GM23248 (cell line): ENCODE results near the gene HAUS8. TPM values are rescaled to one million over a fixed set of nuclear protein-coding genes. Genes with fewer than 3 reads are reported as not detected.

ENCODE experiments used
- DNase-seq: peaks from one replicate; pipeline ENCODE4 v3.0.0-alpha.2; 2015
- H2AFZ ChIP-seq: fragments of 200-600 bp; sonication (generic); 2 replicates; pipeline ENCODE4 v1.6.1; 2016; ENCODE audit warnings: antibody characterized with exemption
- H3F3A ChIP-seq: fragments of 200-600 bp; sonication (generic); 2 replicates; pipeline ENCODE4 v1.6.1; 2016; ENCODE audit warnings: mild to moderate bottlenecking, antibody characterized with exemption, mixed run types; ENCODE audit not compliant: insufficient read depth
- H3K27ac ChIP-seq: fragments of 200-600 bp; sonication (generic); 2 replicates; pipeline ENCODE4 v1.5.1; 2016; ENCODE audit warnings: mild to moderate bottlenecking
- H3K27me3 ChIP-seq: fragments of 200-600 bp; sonication (generic); replicated peaks from 2 replicates; pipeline ENCODE4 v1.6.1; 2016; ENCODE audit warnings: mild to moderate bottlenecking; ENCODE audit not compliant: insufficient read depth
- H3K36me3 ChIP-seq: fragments of 200-600 bp; sonication (generic); 2 replicates; pipeline ENCODE4 v1.6.1; 2016; ENCODE audit warnings: low read depth, mild to moderate bottlenecking
- H3K4me1 ChIP-seq: fragments of 200-600 bp; sonication (generic); 2 replicates; pipeline ENCODE4 v1.6.1; 2016; ENCODE audit warnings: mild to moderate bottlenecking; ENCODE audit not compliant: insufficient read depth
- H3K4me2 ChIP-seq: fragments of 200-600 bp; sonication (generic); one replicate; pipeline ENCODE4 v1.6.1; 2016; ENCODE audit warnings: mild to moderate bottlenecking; ENCODE audit not compliant: unreplicated experiment
- H3K4me3 ChIP-seq: fragments of 200-600 bp; sonication (generic); 2 replicates; pipeline ENCODE4 v1.5.1; 2016; ENCODE audit warnings: mild to moderate bottlenecking
- H3K79me2 ChIP-seq: fragments of 200-600 bp; sonication (generic); 2 replicates; pipeline ENCODE4 v1.6.1; 2016; ENCODE audit warnings: mild to moderate bottlenecking; ENCODE audit not compliant: insufficient read depth
- H3K9ac ChIP-seq: fragments of 200-600 bp; sonication (generic); 2 replicates; pipeline ENCODE4 v1.6.1; 2016; ENCODE audit warnings: mild to moderate bottlenecking
- H3K9me2 ChIP-seq: fragments of 200-600 bp; sonication (generic); 2 replicates; pipeline ENCODE4 v1.6.1; 2016; ENCODE audit warnings: mixed run types, mild to moderate bottlenecking, moderate library complexity; ENCODE audit not compliant: insufficient read depth
- H3K9me3 ChIP-seq: fragments of 200-600 bp; sonication (generic); one replicate; pipeline ENCODE4 v1.6.1; 2017; ENCODE audit warnings: low read depth
- H4K20me1 ChIP-seq: fragments of 200-600 bp; sonication (generic); 2 replicates; pipeline ENCODE4 v1.6.0; 2016; ENCODE audit not compliant: insufficient read depth
- EZH2 ChIP-seq: fragments of 200-600 bp; sonication (generic); IDR thresholded peaks from 2 replicates; pipeline ENCODE4 v1.6.1; 2018; ENCODE audit warnings: antibody characterized with exemption, mild to moderate bottlenecking; ENCODE audit not compliant: insufficient read depth, poor library complexity, severe bottlenecking
- EZH2phosphoT487 ChIP-seq: fragments of 200-600 bp; sonication (generic); IDR thresholded peaks from 2 replicates; pipeline ENCODE4 v1.6.1; 2018; ENCODE audit warnings: antibody characterized with exemption, moderate library complexity, mild to moderate bottlenecking, low read depth; ENCODE audit not compliant: insufficient read depth
- WGBS, 2 experiments: methylation state at CpG; one replicate each; pipeline ENCODE4 v1.1.6; 2015 to 2017; ENCODE audit warnings: low lambda C conversion rate in 2 of 2, low coverage in 1 of 2; ENCODE audit errors: missing lambda C conversion rate in 2 of 2; 5-methylcytosine and 5-hydroxymethylcytosine counted together
- in situ Hi-C: fragments of 300-500 bp; cut with MboI; formaldehyde crosslinking; loops from 2 replicates; pipeline ENCODE4 v1.15.0; 2020
- polyA plus RNA-seq: library from polyadenylated mRNA; unstranded; fragments of >200 nt; fragmentation: Nextera tagmentation; extraction: Ambion mirVana; gene quantifications from 2 replicates; pipeline ENCODE4 v1.2.1, GENCODE V29; 2016
- total RNA-seq: library from RNA; depleted of rRNA; stranded (reverse); fragments of >200 nt; shearing (Covaris generic); gene quantifications from 2 replicates; pipeline ENCODE4 v1.2.3, GENCODE V29; 2014

Gene HAUS8
- total and polyA plus RNA-seq, 2 experiments from 2014 or later: 3.4 to 8.2 TPM

DNA sequence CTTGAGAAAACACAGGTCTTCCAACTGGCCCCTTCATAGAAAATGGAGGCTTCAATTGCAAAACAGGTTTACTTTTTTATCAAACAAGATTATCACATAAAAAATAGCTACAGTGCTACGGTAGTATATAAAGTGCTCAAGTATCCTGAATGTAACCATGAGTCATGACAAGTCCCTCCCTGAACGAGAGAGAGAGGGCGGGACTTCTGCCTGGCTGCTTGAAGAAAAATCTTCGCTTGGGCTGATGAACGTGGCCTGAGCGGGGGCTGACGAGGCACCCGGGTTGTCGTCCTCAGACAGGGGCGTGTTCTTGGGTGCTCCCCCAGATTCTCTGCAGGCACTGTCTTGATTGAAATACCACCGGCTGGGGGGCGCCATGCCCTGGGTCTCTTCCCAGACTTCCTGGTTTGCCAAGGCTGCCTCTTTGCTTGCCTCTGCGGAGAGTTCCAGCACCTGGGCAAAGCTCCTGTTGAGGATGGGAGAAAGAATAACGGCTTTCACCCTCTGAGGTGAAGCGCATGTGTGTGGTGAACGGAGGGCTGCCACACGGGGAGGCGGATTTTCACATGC, 25.5 kb downstream of the HAUS8 start:
- no peaks in the 10 kb centered on the region for H3K79me2 ChIP-seq
- DNase-seq: peak; percentile 79
- in situ Hi-C loops: loop anchor here (10.0 kb wide), 1 partner anchor 265 kb away; no protein-coding TSS in a partner anchor
- H4K20me1 ChIP-seq: no peaks in the 10 kb centered on the region
- no peak overlapping the region for H3K4me2 ChIP-seq
- H2AFZ ChIP-seq: peak overlapping the region; percentile 68
- H3K36me3 ChIP-seq: no peaks in the 10 kb centered on the region
- H3K4me1 ChIP-seq: no peaks in the 10 kb centered on the region
- no peaks in the 10 kb centered on the region for H3F3A ChIP-seq
- no peak overlapping the region for H3K9ac ChIP-seq
- H3K9me2 ChIP-seq: no peaks in the 10 kb centered on the region
- no peaks in the 10 kb centered on the region for H3K27me3 ChIP-seq
- TF ChIP-seq EZH2: no peak
- TF ChIP-seq EZH2phosphoT487: no peak
- no peak overlapping the region for H3K4me3 ChIP-seq
- no peaks in the 10 kb centered on the region for H3K9me3 ChIP-seq
- 52% methylated on average over 18 of the region's 18 CpGs for WGBS, 2 experiments
- H3K27ac ChIP-seq: no peak overlapping the region

DNA sequence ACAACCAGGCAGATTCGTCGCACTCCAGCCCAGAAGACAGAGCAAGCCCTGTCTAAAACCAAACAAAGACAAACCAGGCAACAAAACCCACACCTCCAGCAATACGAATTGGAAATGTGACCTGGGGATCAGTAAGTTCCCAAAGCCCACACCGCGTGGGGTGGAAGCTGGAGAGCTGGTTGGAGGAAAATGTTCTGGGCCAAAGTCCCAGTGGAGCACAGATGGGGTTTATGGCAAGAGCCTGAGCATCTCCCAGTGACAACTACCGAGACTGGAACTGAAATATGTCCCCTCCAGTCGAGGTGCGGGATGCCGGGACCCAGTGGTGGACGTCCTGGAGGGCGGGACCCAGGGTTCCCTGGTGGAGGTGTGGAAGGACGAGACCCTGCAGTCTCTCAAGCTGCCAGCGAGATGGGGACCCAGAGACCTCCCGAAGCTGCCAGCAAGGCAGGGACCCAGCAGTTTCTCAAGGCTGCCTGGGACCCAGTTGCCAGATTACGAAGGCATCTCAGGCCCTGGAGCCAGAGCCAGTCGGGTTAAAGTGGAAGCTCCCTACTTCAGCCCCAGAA, 26.3 kb downstream of the HAUS8 start:
- no peaks in the 10 kb centered on the region for H3K9me2 ChIP-seq
- no peak for DNase-seq
- no peaks in the 10 kb centered on the region for H3K9me3 ChIP-seq
- in situ Hi-C loops: no loop called here
- H4K20me1 ChIP-seq: no peaks in the 10 kb centered on the region
- H3K4me1 ChIP-seq: no peaks in the 10 kb centered on the region
- no peaks in the 10 kb centered on the region for H3K36me3 ChIP-seq
- TF ChIP-seq EZH2 (no peak), EZH2phosphoT487 (no peak)
- no peaks in the 10 kb centered on the region for H3F3A ChIP-seq
- no peak overlapping the region for H3K27ac ChIP-seq
- H3K4me2 ChIP-seq: no peak overlapping the region
- WGBS, 2 experiments: 71 to 79% methylated on average over 16 of the region's 16 CpGs
- H3K27me3 ChIP-seq: no peaks in the 10 kb centered on the region
- H3K9ac ChIP-seq: no peak overlapping the region
- H3K79me2 ChIP-seq: no peaks in the 10 kb centered on the region
- H2AFZ ChIP-seq: no peak overlapping the region
- H3K4me3 ChIP-seq: no peak overlapping the region

DNA sequence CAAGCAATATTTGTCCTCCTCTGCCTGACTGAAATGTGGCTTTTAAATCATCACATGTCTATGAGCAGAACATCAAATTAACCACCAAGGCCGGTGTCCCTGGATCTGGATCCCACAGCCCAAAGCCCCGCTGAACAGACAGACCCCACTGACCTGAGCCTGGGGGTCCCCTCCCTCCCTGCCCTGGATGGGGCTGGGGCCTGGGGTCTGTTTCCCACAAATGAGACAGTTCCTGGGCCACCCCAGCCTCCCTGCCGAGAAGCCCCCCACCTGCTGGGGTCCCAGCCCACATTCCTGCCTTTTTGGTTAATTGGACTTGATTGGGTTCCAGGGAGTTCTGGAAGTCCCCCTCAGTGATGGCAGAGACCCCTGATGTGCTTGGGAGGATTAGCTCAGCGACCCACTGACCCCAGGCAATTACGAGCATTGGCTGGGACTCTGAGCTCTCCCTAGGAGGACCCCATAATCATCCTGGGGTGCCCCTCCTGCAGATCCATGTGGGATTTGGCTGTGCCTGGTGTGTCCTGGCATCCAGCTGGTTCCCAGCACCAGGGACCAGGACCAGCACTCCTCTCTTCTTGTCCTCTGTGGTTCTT, 29.2 kb downstream of the HAUS8 start:
- DNase-seq: no peak
- H3K27me3 ChIP-seq: peaks cover 9% of the 10 kb centered on the region
- no peak overlapping the region for H3K4me3 ChIP-seq
- no peaks in the 10 kb centered on the region for H3K9me2 ChIP-seq
- H4K20me1 ChIP-seq: no peaks in the 10 kb centered on the region
- H3K27ac ChIP-seq: no peak overlapping the region
- H3K9me3 ChIP-seq: no peaks in the 10 kb centered on the region
- in situ Hi-C loops: no loop called here
- no peaks in the 10 kb centered on the region for H3K36me3 ChIP-seq
- no peak overlapping the region for H2AFZ ChIP-seq
- no peak overlapping the region for H3K4me2 ChIP-seq
- H3F3A ChIP-seq: no peaks in the 10 kb centered on the region
- no peak overlapping the region for H3K9ac ChIP-seq
- no peaks in the 10 kb centered on the region for H3K4me1 ChIP-seq
- no peaks in the 10 kb centered on the region for H3K79me2 ChIP-seq
- TF ChIP-seq EZH2phosphoT487 (no peak), EZH2 (no peak)
- WGBS, 2 experiments: 95 to 96% methylated on average over 5 of the region's 5 CpGs

DNA sequence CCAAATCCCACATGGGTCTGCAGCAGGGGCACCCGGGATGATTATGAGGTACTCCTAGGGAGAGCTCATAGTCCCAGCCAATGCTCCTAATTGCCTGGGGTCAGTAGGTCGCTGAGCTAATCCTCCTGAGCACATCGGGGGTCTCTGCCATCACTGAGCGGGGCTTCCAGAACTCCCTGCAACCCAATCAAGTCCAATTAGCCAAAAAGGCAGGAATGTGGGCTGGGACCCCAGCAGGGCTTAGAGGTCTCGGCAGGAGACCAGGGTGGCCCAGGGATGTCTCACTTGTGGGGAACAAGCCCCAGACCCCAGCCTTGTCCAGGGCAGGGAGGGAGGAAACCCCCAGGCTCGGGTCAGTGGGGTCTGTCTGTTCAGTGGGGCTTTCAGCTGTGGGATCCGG, 31.5 kb downstream of the HAUS8 start:
- peaks cover 14% of the 10 kb centered on the region for H3K27me3 ChIP-seq
- H3K36me3 ChIP-seq: no peaks in the 10 kb centered on the region
- H3K9me3 ChIP-seq: no peaks in the 10 kb centered on the region
- no peak for DNase-seq
- H3K27ac ChIP-seq: no peak overlapping the region
- in situ Hi-C loops: no loop called here
- H3K4me2 ChIP-seq: no peak overlapping the region
- H2AFZ ChIP-seq: no peak overlapping the region
- 43 to 47% methylated on average over 7 of the region's 7 CpGs for WGBS, 2 experiments
- H4K20me1 ChIP-seq: no peaks in the 10 kb centered on the region
- H3F3A ChIP-seq: no peaks in the 10 kb centered on the region
- H3K9ac ChIP-seq: no peak overlapping the region
- no peak for TF ChIP-seq EZH2phosphoT487
- no peak for TF ChIP-seq EZH2
- H3K79me2 ChIP-seq: no peaks in the 10 kb centered on the region
- no peaks in the 10 kb centered on the region for H3K9me2 ChIP-seq
- H3K4me1 ChIP-seq: no peaks in the 10 kb centered on the region
- H3K4me3 ChIP-seq: no peak overlapping the region
